ENCODE data around the gene ADGRG2.
"Not testable (repeated sequence)": the region's sequence is repeated elsewhere in the genome, so short reads cannot be mapped to it uniquely, and the experiment has no call there.

Gene ADGRG2

GRCh38 chrX:18995221-18995620 lies 127.0 kb downstream of the ADGRG2 start:
- no peak for DNase-seq

DNA sequence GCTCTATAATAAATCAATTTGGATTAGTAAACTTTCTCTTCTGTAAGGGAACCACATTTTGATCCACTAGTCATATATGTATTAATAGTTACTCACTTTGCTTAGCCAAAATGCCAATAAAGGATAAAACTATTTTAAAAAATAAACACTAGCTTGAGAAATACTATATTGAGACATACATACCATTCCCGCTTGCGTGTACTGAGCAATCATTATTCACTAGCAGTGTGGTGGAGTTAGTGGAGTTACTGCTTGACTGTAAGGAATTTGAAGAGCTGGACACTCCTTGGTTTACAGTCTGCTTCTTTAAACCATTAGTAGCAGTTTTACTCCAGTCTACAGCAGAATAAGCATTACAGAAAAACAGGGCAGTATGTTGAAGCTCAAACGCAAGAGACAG lies 127.6 kb downstream of the ADGRG2 start:
- DNase-seq: no peak

- no peak for DNase-seq
Observed at GRCh38 chrX:18992829-18993228, 129.4 kb downstream of the ADGRG2 start.

GRCh38 chrX:18985186-18985435 lies 137.2 kb downstream of the ADGRG2 start:
- no peak for DNase-seq

DNA sequence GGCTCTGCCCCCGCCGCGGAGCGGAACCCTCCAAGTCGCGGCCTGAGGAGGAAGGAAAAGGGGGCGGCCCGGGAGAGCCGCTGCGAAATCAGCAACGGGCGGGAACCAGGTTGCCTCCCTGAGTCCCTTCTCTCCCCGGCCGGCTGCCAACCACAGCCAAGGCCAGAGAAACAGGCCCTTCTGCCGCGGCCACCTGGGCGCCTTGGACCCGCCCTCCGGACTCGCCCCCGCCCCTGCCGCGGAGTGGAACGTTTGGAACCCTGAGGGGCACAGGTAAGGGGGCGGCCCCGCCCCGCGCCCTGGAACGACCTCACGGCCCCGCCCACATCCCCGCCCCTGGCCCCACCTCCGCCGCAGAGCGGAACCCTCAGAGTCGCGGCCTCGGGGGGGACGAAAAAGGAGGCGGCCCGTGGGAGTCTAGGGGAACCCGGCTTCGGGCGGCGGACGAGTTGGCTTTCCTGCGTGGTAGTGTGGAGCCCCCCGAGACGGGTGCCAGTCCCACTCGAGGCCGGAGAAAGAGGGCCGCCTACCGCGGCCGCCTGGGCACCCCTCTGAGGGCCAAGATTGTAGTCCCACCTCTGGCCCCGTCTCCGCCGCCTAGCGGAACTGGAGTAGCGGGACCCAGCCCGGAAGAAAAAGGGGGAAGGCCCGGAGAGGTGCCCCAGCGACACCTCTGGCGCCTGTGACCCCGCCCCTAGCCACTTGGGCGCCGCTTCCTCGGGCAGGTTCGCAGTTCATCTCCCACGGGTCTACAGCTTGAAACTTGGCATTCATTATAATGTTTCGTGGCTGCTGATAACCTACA lies 137.7 kb downstream of the ADGRG2 start:
- peak; percentile 84 for DNase-seq

GRCh38 chrX:18983666-18984380 lies 138.4 kb downstream of the ADGRG2 start, which contains the start of gene PHKA2:
Gene PHKA2, minus strand, starts transcription at chrX:18984114. Its CDS starts 182 bp downstream, at chrX:18983932.
- DNase-seq: peak; percentile 36

DNA sequence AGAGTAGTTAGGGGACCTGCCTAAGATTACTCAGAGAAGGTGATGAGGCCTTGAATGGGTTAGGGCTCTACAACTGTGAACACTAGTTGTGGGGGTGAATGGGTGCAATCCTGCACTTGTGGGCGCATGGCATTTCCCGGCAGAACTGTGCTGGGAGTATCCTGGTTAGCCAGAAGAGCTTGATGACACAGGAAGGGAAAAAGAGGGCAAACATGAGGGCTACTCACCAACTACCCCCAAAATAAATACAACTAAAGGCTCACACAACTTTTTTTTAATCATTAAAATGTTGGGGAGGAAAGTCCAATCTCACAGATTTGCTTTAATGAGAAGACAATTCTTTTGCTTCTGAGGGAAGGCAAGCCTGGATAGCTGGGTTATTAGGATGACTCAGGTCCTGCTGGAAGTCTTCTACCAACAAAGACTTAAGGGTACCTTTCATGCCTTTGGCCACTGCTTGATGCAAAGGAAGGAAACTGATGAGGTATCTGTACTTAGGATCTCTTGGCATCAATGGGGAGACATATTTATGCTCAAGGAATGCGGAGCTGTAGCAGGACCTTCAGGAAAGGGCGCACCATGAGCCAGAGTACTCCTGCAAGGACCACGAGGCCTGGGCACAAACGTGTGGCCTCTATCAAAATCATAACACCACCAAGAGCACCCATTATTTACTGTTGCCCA lies 141.0 kb downstream of the ADGRG2 start:
- DNase-seq: no peak

- not testable (repeated sequence) for DNase-seq
Observed at GRCh38 chrX:18980262-18980661, 142.0 kb downstream of the ADGRG2 start.

- DNase-seq: no peak
Observed at GRCh38 chrX:18974993-18975392, 147.3 kb downstream of the ADGRG2 start.

- DNase-seq: no peak
Observed at GRCh38 chrX:18973527-18974192, 148.6 kb downstream of the ADGRG2 start.

DNA sequence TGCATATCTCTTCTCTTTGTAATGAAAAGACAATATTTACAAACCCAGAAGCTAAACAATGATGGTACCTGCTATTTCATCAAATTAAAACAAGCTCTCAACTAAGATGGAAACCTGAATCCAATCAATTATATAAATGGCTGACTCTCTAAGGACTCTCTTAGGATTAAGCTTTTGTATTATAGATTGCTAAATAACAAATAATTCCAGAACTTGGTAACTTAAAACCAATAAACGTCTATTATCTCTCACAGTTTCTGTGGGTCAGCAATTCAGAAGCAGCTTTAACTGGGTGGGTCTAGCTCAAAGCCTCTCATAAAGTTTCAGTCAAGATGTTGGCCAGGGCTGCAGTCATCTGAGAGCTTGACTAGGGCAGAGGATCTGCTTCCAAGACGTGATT lies 150.8 kb downstream of the ADGRG2 start:
- no peak for DNase-seq

DNA sequence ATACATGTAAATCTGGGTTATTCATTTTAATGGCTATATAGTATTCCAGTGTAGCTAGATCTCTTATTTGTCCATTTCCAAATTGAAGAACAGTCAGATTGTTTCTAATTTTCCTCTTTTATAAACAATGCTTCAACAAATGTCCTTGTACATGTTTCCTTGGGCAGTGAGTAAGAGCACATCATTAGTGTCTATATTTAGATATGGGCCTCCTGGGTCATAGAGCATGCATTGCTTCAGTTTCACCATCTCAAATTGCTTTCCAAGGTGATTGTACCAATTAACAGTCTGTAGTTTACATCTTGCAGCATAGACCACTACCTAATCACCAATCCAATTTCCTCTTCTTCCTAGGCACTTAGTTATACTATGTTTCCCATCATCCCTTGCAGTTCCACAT lies 151.8 kb downstream of the ADGRG2 start:
- no peak for DNase-seq

DNA sequence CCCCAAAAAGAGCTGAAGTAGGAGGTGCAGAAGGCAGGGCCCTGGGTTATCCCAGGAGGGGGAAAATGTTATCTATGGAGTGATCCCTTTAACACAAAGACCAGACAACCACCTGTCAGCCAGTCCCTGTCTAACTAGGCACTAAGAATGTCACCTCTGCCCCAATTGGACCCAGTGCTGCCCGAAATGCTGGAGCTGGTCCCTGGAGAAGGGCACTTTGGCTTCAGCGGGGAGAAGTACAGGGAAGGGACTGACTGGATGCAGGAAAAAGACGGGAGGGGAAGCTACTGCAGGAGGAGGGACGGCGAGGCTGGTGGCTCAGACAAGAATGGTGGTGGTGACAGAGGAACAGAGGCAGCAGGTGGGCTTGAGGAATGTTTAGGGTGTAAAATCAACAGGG lies 155.6 kb downstream of the ADGRG2 start:
- DNase-seq: no peak

- no peak for DNase-seq
Observed at GRCh38 chrX:18964901-18965300, 157.4 kb downstream of the ADGRG2 start.

- DNase-seq: no peak
Observed at GRCh38 chrX:18964026-18964425, 158.2 kb downstream of the ADGRG2 start.

DNA sequence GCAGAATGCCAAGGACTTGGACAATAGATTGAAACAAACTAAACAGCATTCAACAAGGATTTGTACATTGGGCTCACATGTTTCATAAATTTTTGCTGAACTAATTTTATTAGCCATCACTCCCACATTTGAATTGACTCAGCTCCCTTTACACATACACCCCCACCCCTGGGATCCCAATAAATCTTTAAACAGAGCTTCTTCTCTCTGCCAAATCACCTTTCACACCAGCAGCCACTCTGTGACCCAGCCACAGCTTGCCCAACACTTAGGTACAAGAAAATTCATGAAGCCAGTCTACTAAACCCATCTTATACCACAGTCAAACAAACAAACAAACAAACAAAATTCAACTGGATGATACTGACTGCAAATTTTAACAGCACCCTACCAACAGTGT lies 159.9 kb downstream of the ADGRG2 start:
- DNase-seq: no peak

DNA sequence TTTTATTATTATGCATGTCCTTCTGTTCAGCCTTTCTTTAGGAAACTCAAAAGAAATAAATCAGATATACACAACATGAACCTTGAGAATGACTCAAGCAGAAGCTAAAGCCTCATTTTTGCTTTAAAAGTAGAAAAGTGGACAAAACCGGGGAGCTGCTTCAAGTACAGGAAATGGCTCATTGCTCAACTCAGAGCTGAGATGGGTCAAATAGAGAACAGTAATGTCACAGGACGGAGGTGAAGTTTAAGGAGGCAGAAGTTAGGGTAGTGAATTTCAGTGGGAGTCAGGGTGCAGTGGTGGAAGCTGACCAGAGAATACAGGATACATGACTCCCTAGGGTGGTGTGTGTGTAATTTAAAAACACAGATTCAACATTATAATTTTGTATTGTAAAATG lies 160.6 kb downstream of the ADGRG2 start:
- DNase-seq: no peak

DNA sequence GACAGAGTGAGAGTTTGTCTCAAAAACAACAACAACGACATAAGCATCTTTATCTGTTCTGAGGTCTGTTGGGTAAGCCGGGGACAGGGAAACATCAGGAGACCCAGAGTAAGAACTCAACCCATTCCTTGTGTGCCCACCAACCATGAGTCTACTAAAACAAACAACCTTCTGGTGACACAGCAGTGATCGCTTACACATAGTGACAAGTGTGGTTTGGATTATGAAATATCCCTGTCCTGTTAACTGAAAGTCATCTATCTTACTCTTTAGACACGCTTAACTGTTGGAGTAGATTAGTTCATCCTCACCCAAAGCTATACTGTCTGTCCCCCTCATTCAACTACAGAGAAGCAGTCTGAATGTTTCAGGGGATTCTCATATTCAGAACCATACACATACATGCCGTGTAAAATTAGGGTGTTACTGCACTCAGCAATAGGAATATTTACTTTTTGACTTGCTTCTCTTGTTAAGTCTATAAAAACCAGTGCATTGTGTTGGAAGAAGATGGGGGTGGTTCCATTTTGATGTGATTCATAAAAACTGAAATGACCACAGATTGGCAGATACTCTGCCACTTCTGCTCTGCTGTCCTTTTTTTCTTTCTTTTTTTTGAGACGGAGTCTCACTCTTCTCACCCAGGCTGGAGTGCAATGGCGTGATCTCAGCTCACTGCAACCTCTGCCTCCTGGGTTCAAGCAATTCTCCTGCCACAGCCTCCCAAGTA lies 165.8 kb downstream of the ADGRG2 start:
- no peak for DNase-seq

DNA sequence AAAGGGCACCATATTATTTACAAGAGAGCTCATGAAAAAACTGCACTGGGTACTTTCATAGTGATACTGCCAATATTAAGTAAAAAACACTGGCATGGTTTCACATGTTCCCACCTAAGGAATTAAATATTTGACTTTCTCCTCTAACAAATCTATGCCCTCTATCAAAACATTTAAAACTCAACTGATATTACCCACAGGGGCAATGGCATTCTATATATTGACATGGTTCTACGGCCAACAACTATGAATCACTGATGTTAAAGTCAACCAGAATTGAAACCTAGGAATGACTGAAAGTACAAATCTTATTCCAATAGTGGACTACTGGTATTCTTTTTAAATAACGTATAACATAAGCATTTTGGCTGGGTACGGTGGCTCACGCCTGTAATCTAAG lies 166.6 kb downstream of the ADGRG2 start:
- DNase-seq: no peak

DNA sequence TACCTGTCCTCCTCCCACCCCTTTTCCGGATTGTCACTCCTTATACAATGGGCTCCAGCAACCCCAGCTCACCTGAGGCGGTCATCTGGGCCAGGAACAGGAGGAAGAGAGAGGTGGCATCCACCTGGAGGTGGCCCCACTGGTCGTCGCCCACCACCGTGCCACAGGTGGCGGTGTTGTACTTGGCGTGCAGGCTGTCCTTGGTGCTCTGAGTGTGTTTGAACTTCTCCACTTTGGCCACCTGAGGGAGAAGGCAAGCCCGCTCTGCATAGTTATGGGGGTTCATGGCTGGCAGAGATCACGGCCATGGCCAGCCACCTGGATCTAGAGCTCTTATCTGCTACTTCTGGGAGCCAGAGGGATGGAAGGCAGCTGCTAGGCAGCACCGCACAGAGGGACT lies 171.2 kb downstream of the ADGRG2 start:
- DNase-seq: no peak

GRCh38 chrX:18949944-18950301 lies 172.3 kb downstream of the ADGRG2 start:
- no peak for DNase-seq

DNA sequence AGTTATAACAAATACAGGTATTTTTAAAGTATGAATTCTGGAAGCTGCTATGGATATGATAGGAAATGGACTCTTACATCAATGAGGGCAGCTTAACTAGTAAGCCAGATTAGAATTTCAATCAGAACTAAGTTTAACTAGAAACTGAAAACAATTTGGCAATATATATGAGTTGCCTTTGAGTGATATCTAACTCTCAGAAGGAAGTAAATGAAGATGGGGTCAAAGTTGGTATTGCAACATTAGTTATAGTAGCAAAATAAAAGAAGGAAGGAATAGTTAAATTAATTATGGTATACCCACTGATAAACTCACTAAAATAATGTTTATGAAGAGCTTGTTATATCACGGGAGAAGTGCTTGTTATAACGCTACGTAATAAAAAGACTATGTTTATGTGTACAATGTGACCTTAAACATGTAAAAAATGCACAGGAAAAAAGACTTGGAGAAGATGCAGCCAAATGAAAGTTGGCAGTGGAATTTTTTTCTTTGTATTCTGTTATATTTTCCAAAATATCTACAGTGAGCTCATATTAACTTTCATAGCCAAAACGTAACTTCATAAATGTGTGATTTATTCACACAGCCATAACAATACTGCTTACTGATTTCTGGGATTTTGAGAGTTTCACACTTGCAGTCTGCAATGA lies 172.9 kb downstream of the ADGRG2 start:
- no peak for DNase-seq

Data from activated CD4-positive, alpha-beta T cell treated with anti-CD3 and anti-CD28 coated beads for 48 hours (primary cell).